ENCODE measurements around the gene NCOA6. TPM values are rescaled to one million over a fixed set of nuclear protein-coding genes. Genes with fewer than 3 reads are reported as not detected.
A peak's percentile ranks its signal among the peaks of the same experiment; 100 is the strongest.

The NCOA6 gene
- total RNA-seq, 1 donor from 2014 or later: 19.2 TPM

GRCh38 chr20:34849778-34850177 is 24.3 kb upstream of the NCOA6 start:
- Histone ChIP-seq H3K27me3 (no peaks in the 10 kb centered on the region), H3K27ac (no peak overlapping the region), H3K9me3 (no peaks in the 10 kb centered on the region), H3K4me1 (no peaks in the 10 kb centered on the region), H3K36me3 (peaks cover 0 to 28% of the 10 kb centered on the region in 2 donors), H3K4me3 (no peak overlapping the region)
- DNase-seq (ENCODE audit: extremely low spot score in 2 of 2): no peak
- TF ChIP-seq CTCF (IDR thresholded peaks at IDR 0.05) (no peak), POLR2AphosphoS5 (IDR thresholded peaks at IDR 0.05; ENCODE audit: insufficient read depth in 1 of 2, low read depth in 1 of 2) (no peak), POLR2A (IDR thresholded peaks at IDR 0.05) (no peak)
- intact Hi-C loops (cut with DNase I): no loop called here

- H3K4me1 ChIP-seq: no peaks in the 10 kb centered on the region
- no peak overlapping the region for H3K27ac ChIP-seq
- H3K9me3 ChIP-seq: no peaks in the 10 kb centered on the region
- TF ChIP-seq POLR2A (IDR thresholded peaks at IDR 0.05): no peak
- no peak for TF ChIP-seq POLR2AphosphoS5 (IDR thresholded peaks at IDR 0.05; ENCODE audit: insufficient read depth in 1 of 2, low read depth in 1 of 2)
- TF ChIP-seq CTCF (IDR thresholded peaks at IDR 0.05): no peak
- no peak overlapping the region for H3K4me3 ChIP-seq
- no peak for DNase-seq (ENCODE audit: extremely low spot score in 2 of 2)
- intact Hi-C loops (cut with DNase I): no loop called here
- no peaks in the 10 kb centered on the region for H3K27me3 ChIP-seq
- peaks cover 0 to 22% of the 10 kb centered on the region in 2 donors for H3K36me3 ChIP-seq
Measured at GRCh38 chr20:34848597-34848996, 23.1 kb upstream of the NCOA6 start.

- Histone ChIP-seq H3K36me3 (peaks cover 0 to 3% of the 10 kb centered on the region in 2 donors), H3K4me3 (no peak overlapping the region), H3K4me1 (no peaks in the 10 kb centered on the region), H3K27ac (no peak overlapping the region), H3K9me3 (no peaks in the 10 kb centered on the region), H3K27me3 (no peaks in the 10 kb centered on the region)
- no peak for TF ChIP-seq CTCF (IDR thresholded peaks at IDR 0.05)
- TF ChIP-seq POLR2AphosphoS5 (IDR thresholded peaks at IDR 0.05; ENCODE audit: insufficient read depth in 1 of 2, low read depth in 1 of 2): no peak
- TF ChIP-seq POLR2A (IDR thresholded peaks at IDR 0.05): no peak
- no peak for DNase-seq (ENCODE audit: extremely low spot score in 2 of 2)
- intact Hi-C loops (cut with DNase I): no loop called here
Measured at GRCh38 chr20:34843421-34843820, 18.0 kb upstream of the NCOA6 start.

- Histone ChIP-seq H3K27me3 (no peaks in the 10 kb centered on the region), H3K4me3 (no peak overlapping the region), H3K36me3 (no peaks in the 10 kb centered on the region), H3K4me1 (no peaks in the 10 kb centered on the region), H3K27ac (no peak overlapping the region), H3K9me3 (no peaks in the 10 kb centered on the region)
- intact Hi-C loops (cut with DNase I): no loop called here
- DNase-seq (ENCODE audit: extremely low spot score in 2 of 2): no peak
- no peak for TF ChIP-seq POLR2A (IDR thresholded peaks at IDR 0.05)
- no peak for TF ChIP-seq POLR2AphosphoS5 (IDR thresholded peaks at IDR 0.05; ENCODE audit: insufficient read depth in 1 of 2, low read depth in 1 of 2)
- no peak for TF ChIP-seq CTCF (IDR thresholded peaks at IDR 0.05)
Measured at GRCh38 chr20:34842143-34842542, 16.7 kb upstream of the NCOA6 start.

- TF ChIP-seq CTCF (IDR thresholded peaks at IDR 0.05) (peak in 2 of 3 experiments; percentile 20 to 21), POLR2AphosphoS5 (IDR thresholded peaks at IDR 0.05; ENCODE audit: insufficient read depth in 1 of 2, low read depth in 1 of 2) (no peak), POLR2A (IDR thresholded peaks at IDR 0.05) (no peak)
- intact Hi-C loops (cut with DNase I): no loop called here
- H3K36me3 ChIP-seq: no peaks in the 10 kb centered on the region
Measured at GRCh38 chr20:34834459-34834893, 9.0 kb upstream of the NCOA6 start.

More at GRCh38 chr20:34834459-34834893, 9.0 kb upstream of the NCOA6 start:
- H3K27me3 ChIP-seq: no peaks in the 10 kb centered on the region
- no peaks in the 10 kb centered on the region for H3K9me3 ChIP-seq
- H3K4me1 ChIP-seq: no peaks in the 10 kb centered on the region
- H3K4me3 ChIP-seq: no peak overlapping the region
- no peak overlapping the region for H3K27ac ChIP-seq
- DNase-seq (ENCODE audit: extremely low spot score in 2 of 2): no peak
